HG03575 (cell line): ENCODE results near the gene CABS1.

Source experiments
- ATAC-seq: cut with Tn5 transposase; IDR thresholded peaks from one replicate; pipeline ENCODE4 v1.9.1; 2021; ENCODE audit not compliant: unreplicated experiment, insufficient number of reproducible peaks, low FRiP score; ENCODE audit errors: extremely low read depth

The CABS1 gene

GRCh38 chr4:70371987-70372386 lies 37.2 kb downstream of the CABS1 start:
- no peak for ATAC-seq

- ATAC-seq, result no peak
Observed at GRCh38 chr4:70372760-70373159, 38.0 kb downstream of the CABS1 start.

- no peak for ATAC-seq
Observed at GRCh38 chr4:70380578-70380977, 45.8 kb downstream of the CABS1 start.

- ATAC-seq, result no peak
Observed at GRCh38 chr4:70382691-70383181, 48.0 kb downstream of the CABS1 start, which contains the start of gene SMR3B. Gene SMR3B, plus strand, starts transcription at chr4:70383131. Its CDS starts 1,380 bp downstream, at chr4:70384511.
